Prostate gland (tissue), 2 donors: ENCODE measurements around the gene ZFHX3.

Experiments used
- POLR2A ChIP-seq: fragments of 450-650 bp; IDR thresholded peaks from one replicate; pipeline ENCODE4 v1.6.1; 2016; ENCODE audit warnings: antibody characterized with exemption, mild to moderate bottlenecking
- TF ChIP-seq, protein P1 (sequence below), 4 experiments: fragments of 200-600 bp in 2 of 4; fragments of 450-650 bp in 2 of 4; sonication (generic) in 2 of 4; IDR thresholded peaks; 1 replicate in 3 of 4; 2 replicates in 1 of 4; pipeline ENCODE4 v1.5.1; 2016 to 2019; ENCODE audit warnings: antibody characterized with exemption in 4 of 4, mild to moderate bottlenecking in 2 of 4, moderate library complexity in 2 of 4

DNA sequence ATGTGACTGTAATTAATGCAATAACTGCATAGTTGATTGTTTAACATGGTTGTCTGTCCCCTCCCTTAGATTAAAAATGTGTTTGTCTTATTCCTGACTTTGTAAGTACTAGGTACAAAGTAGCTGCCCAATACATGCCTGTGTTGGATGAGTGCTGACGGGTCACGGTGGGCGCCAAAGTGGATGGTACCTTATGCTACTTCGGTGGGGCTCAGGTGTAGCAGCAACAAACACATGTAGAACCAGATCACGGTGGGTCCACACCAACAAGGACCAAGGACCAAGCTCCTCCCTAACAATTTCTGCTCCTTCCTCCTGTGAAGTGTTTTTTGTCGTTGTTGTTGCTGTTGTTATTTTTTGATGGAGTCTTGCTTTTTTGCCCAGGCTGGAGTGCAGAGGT is 46.4 kb upstream of the ZFHX3 start:
- TF ChIP-seq POLR2A = no peak
- TF ChIP-seq, protein P1, sequence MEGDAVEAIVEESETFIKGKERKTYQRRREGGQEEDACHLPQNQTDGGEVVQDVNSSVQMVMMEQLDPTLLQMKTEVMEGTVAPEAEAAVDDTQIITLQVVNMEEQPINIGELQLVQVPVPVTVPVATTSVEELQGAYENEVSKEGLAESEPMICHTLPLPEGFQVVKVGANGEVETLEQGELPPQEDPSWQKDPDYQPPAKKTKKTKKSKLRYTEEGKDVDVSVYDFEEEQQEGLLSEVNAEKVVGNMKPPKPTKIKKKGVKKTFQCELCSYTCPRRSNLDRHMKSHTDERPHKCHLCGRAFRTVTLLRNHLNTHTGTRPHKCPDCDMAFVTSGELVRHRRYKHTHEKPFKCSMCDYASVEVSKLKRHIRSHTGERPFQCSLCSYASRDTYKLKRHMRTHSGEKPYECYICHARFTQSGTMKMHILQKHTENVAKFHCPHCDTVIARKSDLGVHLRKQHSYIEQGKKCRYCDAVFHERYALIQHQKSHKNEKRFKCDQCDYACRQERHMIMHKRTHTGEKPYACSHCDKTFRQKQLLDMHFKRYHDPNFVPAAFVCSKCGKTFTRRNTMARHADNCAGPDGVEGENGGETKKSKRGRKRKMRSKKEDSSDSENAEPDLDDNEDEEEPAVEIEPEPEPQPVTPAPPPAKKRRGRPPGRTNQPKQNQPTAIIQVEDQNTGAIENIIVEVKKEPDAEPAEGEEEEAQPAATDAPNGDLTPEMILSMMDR (IDR thresholded peaks at IDR 0.05) = no peak
